Glomerular endothelial cell (primary cell): ENCODE data around the gene ZSCAN1. TPM values are rescaled to one million over a fixed set of nuclear protein-coding genes. Genes with fewer than 3 reads are reported as not detected.
"Not testable (repeated sequence)": the region's sequence is repeated elsewhere in the genome, so short reads cannot be mapped to it uniquely, and the experiment has no call there.

ENCODE experiments used
- DNase-seq: peaks from one replicate; pipeline ENCODE4 v3.0.0-alpha.2; 2011; ENCODE audit warnings: low read depth, low spot score; ENCODE audit errors: extremely low read depth
- total RNA-seq: library from RNA; depleted of rRNA; stranded (reverse); fragments of >200 nt; gene quantifications from 2 replicates; pipeline ENCODE4 v1.2.3, GENCODE V29; 2015

Gene ZSCAN1, protein sequence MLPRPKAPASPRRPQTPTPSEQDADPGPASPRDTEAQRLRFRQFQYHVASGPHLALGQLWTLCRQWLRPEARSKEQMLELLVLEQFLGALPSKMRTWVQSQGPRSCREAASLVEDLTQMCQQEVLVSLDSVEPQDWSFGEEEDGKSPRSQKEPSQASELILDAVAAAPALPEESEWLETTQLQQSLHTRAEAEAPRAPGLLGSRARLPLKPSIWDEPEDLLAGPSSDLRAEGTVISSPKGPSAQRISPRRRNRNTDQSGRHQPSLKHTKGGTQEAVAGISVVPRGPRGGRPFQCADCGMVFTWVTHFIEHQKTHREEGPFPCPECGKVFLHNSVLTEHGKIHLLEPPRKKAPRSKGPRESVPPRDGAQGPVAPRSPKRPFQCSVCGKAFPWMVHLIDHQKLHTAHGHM
- not detected in 2 replicates for total RNA-seq

DNA sequence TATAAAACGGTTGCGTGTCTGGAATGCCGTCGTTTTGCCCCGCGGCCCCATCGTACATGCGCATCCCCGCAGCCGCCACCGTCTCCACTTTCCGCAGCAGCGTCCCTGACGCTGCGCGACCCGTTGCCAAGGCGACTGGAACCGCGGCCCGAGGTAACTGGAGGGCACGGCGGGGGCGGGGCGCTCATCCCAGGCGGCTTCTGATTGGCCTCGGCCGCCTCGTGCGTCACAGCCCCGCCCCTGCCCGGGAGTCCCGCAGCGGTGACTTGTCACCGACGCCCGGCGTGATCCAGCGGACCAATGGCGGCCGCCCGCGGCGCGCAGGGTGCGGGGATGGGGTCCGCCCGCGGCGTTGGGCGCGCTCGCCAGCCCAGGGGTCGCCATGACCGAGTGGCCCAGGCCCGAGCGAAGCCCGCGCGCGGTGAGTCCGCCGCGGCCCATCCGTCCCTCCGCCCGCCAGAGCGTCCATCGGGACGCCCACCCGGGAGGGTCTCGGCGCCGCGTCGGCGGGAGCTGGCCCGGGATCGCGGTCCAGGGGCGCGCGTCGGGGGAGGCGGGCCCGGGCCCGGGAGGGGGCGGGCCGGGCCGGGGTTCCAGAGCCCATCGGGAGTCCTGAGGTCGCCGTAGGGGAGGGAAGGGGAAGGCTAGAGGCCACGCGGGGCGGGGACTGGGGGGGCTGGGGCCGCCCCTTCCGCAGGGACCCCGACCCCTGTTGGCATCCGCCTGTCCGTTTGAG is at the start of gene ZSCAN1:
ZSCAN1 (plus strand) TSS at position 285 of the 736 bp plus-strand sequence. CDS start 3,812 bp downstream, outside the sequence.
- no peak for DNase-seq

DNA sequence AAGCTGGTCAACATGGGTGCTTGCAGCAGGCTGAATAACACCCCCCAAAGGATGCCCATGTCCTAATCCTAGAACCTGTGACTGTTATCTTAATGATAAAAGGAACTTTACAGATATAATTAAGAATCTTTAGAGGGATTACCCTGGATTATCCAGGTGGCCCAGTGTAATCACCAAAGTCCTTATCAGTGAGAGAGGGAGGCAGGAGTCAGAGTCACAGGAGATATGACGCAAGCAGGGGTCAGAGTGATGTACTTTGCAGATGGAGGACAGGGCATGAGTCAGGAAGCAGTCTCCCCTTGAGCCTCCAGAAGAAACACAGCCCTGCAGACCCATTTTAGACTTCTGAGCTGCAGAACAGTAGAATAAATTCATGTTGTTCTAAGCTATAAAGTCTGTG is 41.0 kb upstream of the ZSCAN1 start:
- no peak for DNase-seq

DNA sequence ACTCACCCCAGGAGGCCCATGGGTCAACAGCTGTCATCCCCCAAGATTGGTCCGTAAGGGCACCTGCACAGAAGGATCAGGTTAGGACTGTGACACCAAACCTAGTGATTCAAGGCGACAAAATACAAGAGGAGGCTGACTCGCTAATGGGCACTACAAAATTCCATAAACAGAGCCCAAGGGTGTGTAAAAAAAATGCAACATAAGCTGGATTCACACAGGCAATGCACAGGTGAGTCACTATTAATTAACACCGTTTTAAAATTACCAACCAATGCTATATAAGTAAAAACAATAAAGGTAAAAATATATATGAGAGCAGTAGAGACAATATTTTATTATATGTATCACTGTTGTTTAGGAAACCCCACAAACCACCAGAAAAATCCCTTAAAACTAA is 33.1 kb upstream of the ZSCAN1 start:
- DNase-seq, result no peak

DNA sequence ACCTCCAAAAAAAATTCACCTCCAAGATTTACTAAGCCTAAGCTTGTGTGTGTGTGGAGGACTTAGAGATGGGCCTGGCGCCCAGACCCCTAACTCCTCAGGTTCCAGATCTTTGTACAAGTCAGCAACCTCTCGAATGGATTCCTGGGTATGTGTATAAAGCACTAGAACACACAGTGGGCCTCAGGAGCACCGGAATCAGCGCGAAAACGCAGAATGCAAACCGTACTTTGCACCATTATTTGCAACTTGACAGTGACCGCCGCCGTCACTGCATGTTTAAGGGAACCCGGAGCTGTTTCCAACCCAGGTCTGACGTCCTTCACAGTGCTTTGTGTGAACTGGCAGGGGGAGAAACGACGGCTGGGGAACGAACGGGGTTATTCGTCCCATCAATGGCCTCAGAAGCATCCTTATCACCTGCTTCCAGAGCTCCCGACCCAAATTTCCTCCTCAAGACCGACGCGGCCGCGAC is 31.9 kb upstream of the ZSCAN1 start:
- DNase-seq, result no peak

DNA sequence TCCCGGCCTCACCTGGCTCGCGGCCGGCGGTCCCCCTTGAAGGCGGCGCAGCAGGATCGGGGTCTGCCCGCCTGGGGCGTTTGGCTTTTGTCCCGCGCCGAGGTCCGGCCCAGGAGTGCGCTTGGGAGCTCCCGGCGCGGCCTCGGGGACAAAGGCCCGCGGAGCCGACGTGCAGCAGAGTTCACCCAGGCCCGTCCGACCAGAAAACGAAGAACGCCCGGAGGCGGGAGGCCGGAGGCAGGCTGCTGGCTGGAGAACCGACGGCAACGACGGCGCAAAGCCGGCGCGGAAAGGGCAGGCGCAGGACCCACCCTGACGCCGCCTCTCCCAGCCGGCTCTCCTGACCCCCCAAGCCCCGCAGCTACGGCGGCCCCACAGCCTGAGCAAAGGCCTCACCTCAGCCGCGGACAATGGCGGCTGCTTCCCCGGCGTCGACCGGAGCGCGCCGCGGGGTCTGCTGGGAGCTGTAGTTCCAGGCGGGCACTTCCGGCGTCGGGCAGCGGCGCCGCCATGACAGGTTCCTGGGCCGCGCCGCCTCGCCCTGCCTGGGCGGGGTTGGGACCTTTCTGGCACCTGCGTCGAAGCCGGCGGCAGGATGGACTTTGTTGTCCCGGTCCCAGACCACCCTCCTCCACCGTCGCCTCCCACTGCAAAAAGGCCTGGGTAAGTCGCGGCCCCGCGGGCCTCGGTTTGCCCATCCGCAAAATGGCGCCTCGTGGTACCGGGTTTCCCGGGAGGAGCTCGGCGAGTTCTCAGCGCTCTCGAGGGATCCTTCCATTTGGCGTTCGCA is 31.2 kb upstream of the ZSCAN1 start, which contains the start of gene ZNF606:
ZNF606 (minus strand) TSS at position 437 of the 790 bp plus-strand sequence. CDS start 1,501 bp downstream, outside the sequence.
- DNase-seq, result no peak

DNA sequence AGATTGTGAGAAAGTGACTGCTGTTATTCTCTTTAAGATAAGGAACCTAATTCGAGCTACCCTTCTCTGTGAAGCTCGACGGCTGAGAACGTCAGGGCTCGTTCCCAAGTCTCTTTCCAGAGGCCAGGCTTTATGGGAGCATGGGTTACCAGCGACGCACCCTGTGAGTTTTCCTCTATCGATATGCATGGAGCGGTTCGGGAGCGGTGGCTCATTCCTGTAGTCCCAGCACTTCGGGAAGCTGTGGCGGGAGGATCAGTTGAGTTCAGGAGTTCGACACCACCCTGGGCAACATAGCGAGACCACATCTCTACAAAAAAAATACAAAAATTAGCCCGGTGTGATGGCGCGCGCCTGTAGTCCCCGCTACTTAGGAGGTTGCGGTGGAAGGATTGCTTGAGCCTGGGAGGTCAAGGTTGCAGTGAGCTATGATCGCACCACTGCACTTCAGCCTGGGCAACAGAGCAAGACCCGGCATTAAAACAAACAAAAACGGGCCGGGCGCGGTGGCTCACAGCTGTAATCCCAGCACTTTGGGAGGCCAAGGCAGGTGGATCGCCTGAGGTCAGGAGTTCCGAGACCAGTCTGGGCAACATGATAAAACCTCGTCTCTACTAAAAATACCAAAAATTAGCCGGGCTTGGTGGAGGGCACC is 30.5 kb upstream of the ZSCAN1 start:
- DNase-seq, result no peak

DNA sequence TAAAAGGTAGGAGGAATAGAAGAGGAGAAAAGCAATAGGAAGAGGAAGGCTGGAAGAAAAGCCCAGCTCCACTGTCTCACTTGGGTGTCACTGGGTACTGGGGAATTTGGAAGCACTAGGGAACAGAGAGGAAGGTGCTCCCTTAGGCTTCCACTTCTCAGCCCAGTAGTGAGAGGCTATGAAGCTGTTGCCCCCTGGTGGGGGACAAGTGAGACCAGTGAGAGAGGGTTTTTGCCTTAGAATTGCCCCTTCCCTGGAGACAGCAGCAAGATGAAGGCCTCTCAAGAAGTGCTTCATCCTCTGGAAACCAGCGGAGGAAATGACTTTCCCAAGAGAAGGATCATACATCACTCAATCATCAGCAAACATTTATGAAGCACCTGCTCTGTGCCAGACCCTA is 26.5 kb upstream of the ZSCAN1 start:
- no peak for DNase-seq

DNA sequence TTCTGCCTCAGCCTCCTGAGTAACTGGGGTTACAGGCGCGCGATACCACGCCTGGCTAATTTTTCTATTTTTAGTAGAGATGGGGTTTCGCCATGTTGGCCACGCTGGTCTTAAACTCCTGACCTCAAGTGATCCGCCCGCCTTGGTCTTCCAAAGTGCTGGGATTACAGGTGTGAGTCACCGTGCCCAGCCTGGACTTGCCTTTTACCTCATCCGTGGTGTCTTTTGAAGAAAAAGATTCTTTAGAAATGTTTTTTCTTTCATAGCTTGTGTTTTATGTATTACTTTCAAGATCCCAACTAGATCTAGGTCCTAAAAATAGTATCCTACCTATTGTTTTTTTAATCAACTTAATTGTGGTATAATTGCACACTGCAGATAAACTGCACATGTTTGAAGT is 24.9 kb upstream of the ZSCAN1 start:
- not testable (repeated sequence) for DNase-seq

DNA sequence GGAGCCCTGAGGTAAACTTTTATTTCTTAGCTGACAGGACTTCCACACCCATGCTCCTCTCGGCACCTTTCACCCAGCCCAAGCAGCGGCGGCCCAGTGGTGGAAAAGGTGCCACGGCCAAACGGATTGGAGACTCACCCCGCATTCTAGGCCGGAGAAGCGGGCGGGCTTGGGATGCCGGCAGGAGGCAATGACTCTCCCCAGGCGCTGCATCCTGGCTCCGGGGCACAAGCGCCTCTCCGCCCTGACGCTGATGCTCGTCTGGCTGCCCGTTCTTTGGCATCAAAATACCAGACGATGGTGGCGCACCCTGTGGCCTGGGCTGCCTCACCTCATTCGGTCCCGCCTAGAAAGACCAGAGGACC is 24.5 kb upstream of the ZSCAN1 start:
- no peak for DNase-seq

DNA sequence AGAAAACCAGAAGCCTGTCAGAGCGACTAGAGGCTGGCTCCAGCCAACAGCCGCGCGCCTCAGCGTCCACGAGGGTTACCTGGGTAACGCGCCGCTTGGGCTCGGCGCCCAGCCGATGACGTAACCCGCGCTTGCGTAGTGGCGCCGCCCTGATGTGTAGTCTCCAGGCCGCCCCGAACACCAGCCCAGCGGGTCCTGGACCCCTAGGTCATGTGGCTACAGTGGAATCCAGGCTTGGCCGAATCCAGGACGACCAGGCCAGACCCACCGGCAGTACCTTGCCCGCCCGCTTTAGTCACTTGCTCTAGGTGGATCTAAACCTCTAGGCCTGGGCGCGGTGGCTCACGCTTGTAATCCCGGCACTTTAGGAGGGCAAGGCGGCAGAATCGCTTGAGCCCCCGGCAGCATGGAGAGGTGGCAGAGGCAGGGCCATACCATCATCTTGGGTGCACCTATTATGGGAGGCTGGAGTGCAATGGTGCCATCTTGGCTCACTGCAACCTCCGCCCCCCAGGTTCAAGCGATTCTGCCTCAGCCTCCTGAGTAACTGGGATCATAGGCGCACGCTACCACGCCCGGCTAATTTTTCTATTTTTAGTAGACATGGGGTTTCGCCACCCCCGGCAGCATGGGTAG is 24.0 kb upstream of the ZSCAN1 start:
- no peak for DNase-seq

DNA sequence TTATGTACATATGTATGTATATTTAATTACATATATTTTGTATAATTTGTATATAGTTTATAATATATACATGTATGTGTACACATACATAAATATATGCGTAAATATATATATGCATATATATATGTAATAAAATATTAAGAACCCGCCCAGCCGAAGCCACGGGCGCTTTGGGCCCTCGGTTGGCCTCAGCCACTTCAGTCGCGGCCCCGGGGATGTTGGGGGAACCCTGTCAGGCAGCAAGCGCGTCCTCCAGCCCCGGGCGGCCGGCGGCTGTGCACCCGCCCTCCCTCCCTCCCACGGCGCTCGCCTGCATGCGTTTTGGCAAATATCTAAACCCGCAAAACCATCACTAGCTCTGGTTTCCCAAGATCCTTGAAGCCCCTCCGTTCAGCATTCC is 23.3 kb upstream of the ZSCAN1 start:
- DNase-seq, result no peak

DNA sequence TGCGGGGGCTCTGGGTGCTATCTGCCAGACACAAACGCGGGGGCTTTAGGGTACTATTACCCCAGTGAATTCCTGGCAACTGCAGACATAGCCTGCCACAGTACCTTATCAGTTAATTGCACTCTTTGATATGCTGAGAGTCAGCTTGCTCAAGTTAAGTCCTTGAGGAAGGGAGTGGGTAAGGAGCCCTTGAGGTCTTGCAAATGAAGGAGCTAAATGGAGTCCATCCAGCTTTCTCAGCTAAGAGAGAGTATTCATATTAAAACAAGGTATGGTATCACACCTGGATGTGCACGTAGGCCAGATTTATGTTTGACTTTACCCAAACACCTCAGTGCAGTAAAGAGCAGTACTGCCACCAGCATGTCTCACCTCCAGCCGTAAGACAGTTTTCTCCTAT is 19.7 kb upstream of the ZSCAN1 start:
- DNase-seq, result no peak

DNA sequence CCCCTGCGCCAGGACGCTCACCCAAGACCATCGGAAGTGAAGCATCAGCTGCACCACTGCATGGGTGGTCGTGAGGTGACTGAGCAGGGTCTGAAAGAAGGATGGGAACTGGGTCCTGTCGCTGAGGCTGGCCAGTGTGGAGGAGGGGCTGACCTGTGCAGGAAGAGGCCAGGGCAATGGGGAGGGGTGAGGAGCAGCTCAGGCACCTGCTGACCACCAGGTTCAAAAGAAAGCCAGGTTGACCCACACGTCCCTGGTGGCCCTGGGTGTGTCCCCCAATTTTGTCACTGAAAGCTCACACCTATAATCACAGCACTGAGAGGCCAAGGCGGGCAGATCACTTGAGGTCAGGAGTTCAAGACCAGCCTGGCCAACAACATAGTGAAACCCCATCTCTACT is 13.7 kb upstream of the ZSCAN1 start:
- no peak for DNase-seq

DNA sequence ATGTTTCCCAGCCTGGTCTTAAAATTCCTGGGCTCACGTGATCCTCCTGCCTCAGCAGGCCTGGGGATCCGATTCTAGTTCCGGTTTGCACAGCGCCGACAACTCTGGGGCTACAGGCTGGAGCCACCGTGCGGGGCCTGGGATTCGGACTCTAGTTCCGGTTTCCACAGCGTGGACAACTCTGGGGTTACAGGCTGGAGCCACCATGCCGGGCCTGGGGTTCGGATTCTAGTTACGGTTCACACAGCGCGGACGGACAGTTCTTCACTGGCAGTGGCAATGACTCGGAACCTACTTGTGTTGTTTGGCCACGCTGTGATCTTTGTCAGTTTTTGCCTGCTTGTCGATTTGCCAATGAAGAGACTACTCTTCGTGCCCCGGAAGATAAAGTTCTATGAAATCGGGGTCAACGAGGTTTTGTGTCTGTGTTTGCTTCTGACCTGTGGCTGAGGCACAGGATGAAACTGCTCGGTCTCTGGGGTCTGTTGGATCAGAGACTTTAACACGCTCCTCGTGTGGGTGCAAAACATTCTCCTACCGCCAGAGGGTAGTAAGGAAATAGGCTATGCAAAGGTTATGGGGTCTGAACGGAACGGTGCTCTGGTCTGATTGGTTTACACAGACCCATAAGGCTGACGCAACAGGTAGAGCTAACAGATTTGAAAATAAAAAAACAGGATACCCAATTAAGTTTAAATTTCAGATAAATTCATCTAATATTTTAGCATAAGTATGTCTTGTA is 12.1 kb upstream of the ZSCAN1 start:
- no peak for DNase-seq

DNA sequence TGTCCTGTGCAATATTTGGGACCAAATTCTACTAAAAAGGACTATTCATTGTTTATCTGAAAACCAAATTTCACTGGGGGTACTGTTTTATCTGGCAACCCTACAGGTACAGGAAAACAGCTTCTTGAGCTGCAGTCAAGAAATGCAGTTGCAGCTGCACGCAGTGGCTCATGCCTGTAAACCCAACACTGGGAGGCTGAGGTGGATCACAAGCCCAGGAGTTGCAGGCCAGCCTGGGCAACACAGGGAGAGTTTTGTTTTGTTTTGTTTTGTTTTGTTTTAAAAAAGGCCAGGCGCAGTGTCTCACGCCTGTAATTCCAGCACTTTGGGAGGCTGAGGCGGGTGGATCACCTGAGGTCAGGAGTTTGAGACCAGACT is 11.6 kb upstream of the ZSCAN1 start:
- DNase-seq, result no peak

DNA sequence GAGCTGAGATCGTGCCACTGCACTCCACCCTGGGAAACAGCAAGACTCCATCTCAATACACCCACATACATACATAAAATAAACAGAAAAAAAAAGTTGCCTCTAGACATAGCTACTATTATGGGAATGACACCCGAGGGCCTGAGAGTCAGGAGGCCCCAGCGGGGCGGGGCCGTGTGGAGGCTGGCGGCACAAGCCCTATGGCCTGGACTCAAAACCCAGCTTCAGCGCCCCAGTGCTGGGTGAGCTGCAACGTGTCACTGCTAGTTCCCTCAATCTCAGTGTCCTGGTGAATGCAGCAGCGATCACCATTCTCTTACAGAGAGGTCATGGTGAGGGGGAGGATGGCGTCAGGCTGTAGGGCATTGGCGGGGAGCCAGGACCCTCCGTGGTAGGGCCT is 9.2 kb upstream of the ZSCAN1 start:
- no peak for DNase-seq

DNA sequence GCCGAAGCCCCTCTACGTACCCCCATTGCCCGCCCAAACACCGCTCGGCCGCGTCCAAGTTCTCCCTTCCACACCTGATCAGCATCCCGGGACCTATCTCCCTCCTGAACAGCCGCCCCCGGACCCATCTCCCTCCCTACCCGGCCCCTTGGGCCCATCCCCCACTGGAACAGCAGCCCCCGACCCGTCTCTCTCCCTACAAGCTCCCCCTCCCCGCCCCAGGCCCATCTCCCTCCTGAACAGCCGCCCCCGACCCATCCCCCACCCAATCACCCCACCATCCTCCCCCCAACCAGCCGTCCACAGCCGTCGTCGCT is 610 bp downstream of the ZSCAN1 start:
- no peak for DNase-seq

DNA sequence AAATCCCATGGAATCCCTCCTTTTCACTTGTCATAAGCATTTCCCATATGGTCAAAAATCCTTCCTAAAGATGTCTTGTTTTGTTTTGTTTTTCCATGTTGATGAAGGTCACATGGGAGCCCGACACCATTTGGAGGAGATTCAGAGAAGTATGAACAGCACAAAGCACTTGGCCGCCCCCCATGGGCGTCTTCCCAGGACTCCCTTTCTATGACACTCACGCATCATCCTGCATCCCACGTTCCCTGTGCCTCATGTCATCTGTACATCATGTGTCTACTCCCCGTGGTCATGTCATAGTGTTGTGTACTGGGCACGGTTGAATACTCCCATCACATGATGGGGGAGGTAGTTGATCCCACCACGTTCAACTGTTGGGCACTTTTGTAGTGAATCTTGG is 2.0 kb downstream of the ZSCAN1 start:
- no peak for DNase-seq

DNA sequence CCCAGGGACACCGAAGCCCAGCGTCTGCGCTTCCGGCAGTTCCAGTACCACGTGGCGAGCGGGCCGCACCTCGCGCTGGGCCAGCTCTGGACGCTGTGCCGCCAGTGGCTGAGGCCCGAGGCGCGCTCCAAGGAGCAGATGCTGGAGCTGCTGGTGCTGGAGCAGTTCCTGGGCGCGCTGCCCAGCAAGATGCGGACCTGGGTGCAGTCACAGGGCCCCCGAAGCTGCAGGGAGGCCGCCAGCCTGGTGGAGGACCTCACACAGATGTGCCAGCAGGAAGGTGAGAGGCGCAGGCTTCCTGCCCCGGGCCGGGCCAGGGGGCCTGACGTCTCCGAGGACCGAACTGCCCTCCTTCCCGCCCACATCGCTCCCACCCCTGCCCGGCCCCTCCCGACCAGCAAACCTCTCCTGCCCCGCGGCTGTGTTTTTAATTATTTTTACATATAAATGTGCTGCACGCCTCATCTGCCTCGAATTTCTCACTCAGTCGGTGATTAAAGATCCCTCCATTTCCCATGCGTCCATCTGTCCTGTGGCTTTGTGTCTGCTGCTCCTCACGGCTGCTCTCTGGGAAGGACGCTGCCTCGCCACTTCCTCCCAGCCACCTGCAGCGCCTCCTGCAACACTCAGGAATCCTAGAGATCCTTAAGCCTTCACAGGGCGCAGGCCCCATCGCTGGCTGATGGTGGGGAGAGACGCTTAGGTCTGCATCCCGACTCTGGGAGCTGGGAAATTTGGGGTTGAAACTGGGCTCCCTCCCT is 4.3 kb downstream of the ZSCAN1 start:
- no peak for DNase-seq
